ENCODE data around the gene SFSWAP.

DNA sequence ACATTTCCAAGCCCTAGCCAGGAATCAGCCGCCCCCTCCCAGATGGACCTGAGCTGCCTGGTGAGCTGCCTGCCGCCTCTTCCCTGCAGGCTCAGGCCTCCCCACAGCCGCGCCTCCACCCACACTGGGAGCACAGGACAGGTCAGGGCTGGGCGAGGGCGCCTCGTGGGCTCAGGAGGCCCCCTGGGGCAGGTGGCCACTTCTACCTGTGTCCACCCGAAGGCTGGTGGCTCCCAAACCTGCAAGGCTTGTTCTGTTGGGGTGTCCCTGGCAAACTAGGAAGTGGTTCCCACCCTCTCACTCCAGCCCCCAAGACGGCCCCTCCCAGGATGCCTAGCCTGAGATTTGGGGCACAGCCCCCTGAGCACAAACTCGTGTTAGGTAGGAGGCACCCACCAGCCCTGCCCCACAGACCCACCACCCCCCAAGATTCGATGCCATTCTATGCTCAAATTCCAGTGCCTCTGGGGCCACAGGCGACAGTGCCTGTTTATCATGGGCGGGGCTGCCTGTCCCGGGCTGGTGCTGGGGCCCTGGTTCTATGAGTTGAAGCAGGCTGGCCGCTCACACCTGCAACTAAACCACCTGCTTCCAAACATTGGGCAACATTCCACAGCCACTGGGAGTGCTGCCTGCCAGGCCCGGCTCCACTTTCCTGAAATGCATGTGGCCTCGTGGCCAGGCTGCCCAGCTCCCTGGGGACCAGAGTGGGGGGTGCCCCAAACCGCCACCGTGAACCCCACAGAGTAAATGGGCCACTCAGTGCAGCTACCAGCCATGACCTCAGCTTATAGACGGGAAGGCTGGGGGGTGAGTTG lies 124.1 kb downstream of the SFSWAP start:
- TF ChIP-seq NBN (conservative IDR thresholded peaks at IDR 0.05) (no peak), ZBTB38 (CRISPR knock-in tag; IDR thresholded peaks at IDR 0.05) (no peak), TAF1 (CRISPR knock-in tag; IDR thresholded peaks at IDR 0.05) (no peak), ZNF430 (CRISPR knock-in tag; IDR thresholded peaks at IDR 0.05) (no peak), ZNF678 (CRISPR knock-in tag; IDR thresholded peaks at IDR 0.05) (no peak), SOX6 (IDR thresholded peaks at IDR 0.05) (no peak), SOX6 (CRISPR knock-in tag; IDR thresholded peaks at IDR 0.05) (no peak), FOXP1 (IDR thresholded peaks at IDR 0.05) (no peak), FOXP1 (CRISPR knock-in tag; IDR thresholded peaks at IDR 0.05) (no peak)
- TF ChIP-seq, protein P1, sequence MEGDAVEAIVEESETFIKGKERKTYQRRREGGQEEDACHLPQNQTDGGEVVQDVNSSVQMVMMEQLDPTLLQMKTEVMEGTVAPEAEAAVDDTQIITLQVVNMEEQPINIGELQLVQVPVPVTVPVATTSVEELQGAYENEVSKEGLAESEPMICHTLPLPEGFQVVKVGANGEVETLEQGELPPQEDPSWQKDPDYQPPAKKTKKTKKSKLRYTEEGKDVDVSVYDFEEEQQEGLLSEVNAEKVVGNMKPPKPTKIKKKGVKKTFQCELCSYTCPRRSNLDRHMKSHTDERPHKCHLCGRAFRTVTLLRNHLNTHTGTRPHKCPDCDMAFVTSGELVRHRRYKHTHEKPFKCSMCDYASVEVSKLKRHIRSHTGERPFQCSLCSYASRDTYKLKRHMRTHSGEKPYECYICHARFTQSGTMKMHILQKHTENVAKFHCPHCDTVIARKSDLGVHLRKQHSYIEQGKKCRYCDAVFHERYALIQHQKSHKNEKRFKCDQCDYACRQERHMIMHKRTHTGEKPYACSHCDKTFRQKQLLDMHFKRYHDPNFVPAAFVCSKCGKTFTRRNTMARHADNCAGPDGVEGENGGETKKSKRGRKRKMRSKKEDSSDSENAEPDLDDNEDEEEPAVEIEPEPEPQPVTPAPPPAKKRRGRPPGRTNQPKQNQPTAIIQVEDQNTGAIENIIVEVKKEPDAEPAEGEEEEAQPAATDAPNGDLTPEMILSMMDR (CRISPR knock-in tag; IDR thresholded peaks at IDR 0.05): no peak
